D721Med (cell line): ENCODE data around the gene POU4F3.

Source experiments
- DNase-seq: peaks from one replicate; pipeline ENCODE4 v3.0.0; 2011; ENCODE audit warnings: low spot score; ENCODE audit not compliant: insufficient read length
- FAIRE-seq: peaks from 2 replicates; lab custom pipeline; 2011; peaks lifted over from hg19 to GRCh38; lab: Jason Lieb, UNC
- TF ChIP-seq, protein P1 (sequence below): IDR thresholded peaks from 2 replicates; pipeline ENCODE4 v1.5.1; 2012; ENCODE audit warnings: mild to moderate bottlenecking, control low read depth; ENCODE audit not compliant: insufficient read depth; ENCODE audit errors: missing control alignments

Gene POU4F3

DNA sequence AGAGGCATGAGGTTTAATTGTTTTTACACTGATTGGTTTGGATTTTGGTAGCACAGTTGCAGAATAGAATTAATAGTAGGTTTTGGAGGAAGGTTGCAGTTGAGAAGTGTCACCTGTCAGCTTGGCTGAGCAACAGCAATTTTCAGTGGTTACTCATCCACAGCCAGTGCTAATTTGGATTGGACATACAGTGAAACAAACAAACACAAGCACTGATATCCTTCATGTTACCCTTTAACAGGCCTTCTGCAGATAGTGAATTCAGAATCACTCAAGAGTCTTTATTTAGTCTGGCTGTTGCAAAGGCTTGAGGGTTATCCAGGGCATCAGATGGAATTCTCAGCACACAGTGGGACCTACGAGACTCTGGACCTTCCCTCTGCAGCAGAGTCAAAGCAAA, 31.8 kb upstream of the POU4F3 start:
- FAIRE-seq (no peak), DNase-seq (no peak)
- TF ChIP-seq, protein P1, sequence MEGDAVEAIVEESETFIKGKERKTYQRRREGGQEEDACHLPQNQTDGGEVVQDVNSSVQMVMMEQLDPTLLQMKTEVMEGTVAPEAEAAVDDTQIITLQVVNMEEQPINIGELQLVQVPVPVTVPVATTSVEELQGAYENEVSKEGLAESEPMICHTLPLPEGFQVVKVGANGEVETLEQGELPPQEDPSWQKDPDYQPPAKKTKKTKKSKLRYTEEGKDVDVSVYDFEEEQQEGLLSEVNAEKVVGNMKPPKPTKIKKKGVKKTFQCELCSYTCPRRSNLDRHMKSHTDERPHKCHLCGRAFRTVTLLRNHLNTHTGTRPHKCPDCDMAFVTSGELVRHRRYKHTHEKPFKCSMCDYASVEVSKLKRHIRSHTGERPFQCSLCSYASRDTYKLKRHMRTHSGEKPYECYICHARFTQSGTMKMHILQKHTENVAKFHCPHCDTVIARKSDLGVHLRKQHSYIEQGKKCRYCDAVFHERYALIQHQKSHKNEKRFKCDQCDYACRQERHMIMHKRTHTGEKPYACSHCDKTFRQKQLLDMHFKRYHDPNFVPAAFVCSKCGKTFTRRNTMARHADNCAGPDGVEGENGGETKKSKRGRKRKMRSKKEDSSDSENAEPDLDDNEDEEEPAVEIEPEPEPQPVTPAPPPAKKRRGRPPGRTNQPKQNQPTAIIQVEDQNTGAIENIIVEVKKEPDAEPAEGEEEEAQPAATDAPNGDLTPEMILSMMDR: no peak

DNA sequence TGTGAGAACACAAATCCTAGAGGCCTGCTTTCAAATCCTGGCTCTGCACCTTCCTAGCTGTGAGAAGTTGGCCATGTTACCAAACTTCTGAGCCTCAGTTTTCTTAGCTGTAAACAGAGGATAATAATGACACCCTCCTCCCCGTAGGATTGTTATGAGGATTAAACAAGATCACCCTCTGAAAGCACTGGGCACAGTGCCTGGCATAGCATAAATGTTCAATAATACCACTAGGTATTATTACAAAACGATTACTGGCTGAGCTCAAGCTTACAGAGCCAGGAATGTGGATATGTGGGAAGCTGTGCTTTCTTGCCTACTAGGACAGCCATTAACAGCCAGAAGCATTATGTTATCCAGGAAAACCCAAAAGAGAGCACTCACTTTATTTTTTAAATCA, 30.8 kb upstream of the POU4F3 start:
- FAIRE-seq (no peak), DNase-seq (no peak)
- TF ChIP-seq, protein P1: no peak

DNA sequence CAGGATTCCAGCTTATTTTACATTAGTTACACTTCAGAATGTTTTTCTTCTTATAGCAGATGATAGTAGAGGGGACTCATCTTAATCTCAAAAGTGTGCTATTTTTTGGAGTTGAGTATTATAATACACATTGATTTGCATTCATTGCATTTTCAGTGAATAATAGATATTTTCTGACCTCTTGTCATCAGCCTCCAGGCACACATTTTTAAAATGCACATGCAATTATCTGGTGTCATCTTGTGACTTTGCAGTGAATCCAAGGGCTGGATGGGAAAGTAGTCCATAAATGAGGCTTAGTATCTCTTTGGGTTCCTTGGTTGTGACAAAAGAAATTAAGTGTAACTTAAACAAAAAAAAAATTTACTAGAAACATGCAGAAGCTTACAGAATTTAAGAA, 28.1 kb upstream of the POU4F3 start:
- TF ChIP-seq, protein P1: no peak
- no peak for FAIRE-seq
- DNase-seq: no peak

DNA sequence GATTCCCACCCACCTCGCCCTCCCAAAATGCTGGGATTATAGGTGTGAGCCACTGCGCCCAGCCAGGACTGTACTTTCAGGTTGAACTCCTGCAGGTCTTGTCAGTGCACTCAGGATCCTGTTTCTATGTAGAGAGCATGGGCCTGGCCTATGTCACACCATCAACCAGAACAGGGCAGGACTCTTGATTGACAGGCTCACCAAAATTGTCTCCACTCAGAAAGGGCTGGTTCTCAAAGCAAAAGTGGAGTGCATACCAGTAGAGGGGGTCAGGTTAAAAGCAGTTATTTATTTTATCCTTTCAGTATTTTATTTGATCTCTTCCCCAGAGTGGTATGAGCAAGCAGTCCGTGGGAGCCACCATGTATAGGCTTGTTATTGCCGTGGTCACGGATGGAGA, 27.4 kb upstream of the POU4F3 start:
- FAIRE-seq (no peak), DNase-seq (no peak)
- TF ChIP-seq, protein P1: no peak

DNA sequence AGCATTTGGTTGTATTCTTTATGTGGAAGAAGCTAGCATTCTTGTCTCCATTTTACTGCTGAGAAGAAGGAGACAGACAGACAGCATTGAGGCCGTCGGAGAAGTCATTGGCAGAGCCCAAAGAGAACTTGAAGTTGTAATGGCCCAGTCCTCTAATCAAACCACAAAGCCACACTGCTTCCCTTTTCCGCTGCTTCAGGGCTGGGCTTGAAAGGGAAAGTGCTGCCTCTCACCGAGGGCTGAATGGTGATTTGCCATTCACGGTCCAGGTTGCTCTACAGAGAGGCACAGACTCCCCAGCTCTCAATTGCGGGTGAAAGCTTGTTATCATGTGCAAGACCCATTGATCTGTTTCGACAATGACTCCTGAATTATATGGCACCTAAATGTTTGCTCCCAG, 25.6 kb upstream of the POU4F3 start:
- TF ChIP-seq, protein P1: no peak
- DNase-seq: no peak
- FAIRE-seq: no peak

DNA sequence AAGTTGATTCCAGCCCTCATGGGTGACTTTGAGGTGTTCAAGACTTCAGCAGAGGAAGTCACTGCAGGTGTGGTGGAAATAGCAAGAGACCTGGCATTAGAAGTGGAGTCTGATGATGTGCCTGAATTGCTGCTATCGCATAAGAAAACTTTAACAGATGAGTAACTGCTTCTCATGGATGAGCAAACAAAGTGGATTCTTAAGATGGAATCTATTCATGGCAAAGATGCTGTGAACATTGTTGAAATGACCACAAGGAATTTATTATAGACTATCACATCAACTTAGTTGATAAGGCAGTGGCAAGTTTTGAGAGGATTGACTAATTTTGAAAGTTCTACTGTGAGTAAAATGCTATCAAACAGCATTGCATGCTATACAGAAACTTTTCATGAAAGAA, 17.1 kb upstream of the POU4F3 start:
- DNase-seq (no peak), FAIRE-seq (no peak)
- TF ChIP-seq, protein P1: no peak

DNA sequence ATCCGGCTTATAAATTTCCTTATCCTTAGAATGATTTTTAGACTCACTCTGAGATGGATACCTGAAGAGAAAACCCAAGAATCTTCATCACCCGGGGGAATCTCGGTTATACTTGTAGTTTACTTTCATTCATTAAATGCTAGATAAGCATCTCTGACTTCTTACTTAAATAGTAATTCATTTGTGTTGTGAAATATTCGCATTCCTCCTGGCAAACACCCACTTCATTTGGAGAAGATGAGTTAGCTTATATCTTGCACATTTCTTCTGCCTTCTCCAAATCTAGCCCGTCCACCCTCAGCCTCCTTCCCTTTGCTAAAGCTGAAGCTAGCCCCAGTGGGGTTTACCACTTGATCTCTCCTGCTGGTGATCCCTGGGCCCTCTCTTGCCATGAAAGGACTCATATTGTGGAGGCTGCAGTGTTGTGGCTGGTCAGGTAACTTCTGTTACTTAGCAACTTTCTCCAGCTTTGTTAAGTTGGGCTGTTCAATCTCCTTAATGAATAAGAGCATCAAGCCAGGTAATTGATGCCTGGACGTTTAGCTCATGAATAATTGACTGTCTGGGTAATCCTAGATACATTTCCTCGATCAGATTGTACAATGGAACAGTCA, 11.3 kb upstream of the POU4F3 start:
- TF ChIP-seq, protein P1: no peak
- DNase-seq (no peak), FAIRE-seq (no peak)
